PFSK-1 (cell line): ENCODE results near the gene LORICRIN.

ENCODE experiments used
- FOXP2 ChIP-seq: optimal IDR thresholded peaks from 2 replicates; pipeline ENCODE3; 2011; ENCODE audit warnings: borderline replicate concordance, control low read depth, inconsistent platforms; ENCODE audit not compliant: insufficient read depth; ENCODE audit errors: extremely low read length, extremely low read depth
- POLR2AphosphoS5 ChIP-seq: IDR thresholded peaks from 2 replicates; pipeline ENCODE4 v1.6.1; 2012; ENCODE audit warnings: low read depth, mild to moderate bottlenecking, control low read depth, low read length, moderate library complexity
- REST ChIP-seq, 2 experiments: IDR thresholded peaks; 2 replicates each; pipeline versions ENCODE4 v1.6.1 to v1.8.0; 2011 to 2012; ENCODE audit warnings: low read depth in 2 of 2, low read length in 2 of 2, control low read depth in 1 of 2, inconsistent platforms in 1 of 2, mild to moderate bottlenecking in 1 of 2, moderate library complexity in 1 of 2; ENCODE audit not compliant: insufficient read depth in 1 of 2
- SIN3A ChIP-seq: IDR thresholded peaks from 2 replicates; pipeline ENCODE4 v1.6.1; 2012; ENCODE audit warnings: mild to moderate bottlenecking, low read length, moderate library complexity, borderline replicate concordance; ENCODE audit not compliant: insufficient read depth
- TAF1 ChIP-seq: IDR thresholded peaks from 2 replicates; pipeline ENCODE4 v1.6.1; 2012; ENCODE audit warnings: low read length, control low read depth, borderline replicate concordance; ENCODE audit not compliant: insufficient read depth

- TF ChIP-seq REST (IDR thresholded peaks at IDR 0.05; ENCODE audit: insufficient read depth in 1 of 2, low read depth in 2 of 2, low read length in 2 of 2) (no peak), POLR2AphosphoS5 (no peak), TAF1 (no peak), SIN3A (no peak), FOXP2 (no peak)
These were observed 2.0 kb downstream of the LORICRIN start for GRCh38 chr1:153261281-153262069.
